Suprapubic skin (tissue), 4 donors: ENCODE measurements around the gene TMEM63A.

ENCODE experiments used
- EP300 ChIP-seq: sonication (generic); formaldehyde crosslinking; IDR thresholded peaks from one replicate; pipeline ENCODE4 v1.6.1; 2017; ENCODE audit warnings: antibody characterized with exemption
- POLR2A ChIP-seq, 2 donors: fragments of 450-650 bp; IDR thresholded peaks; one replicate each; pipeline ENCODE4 v1.6.1; 2017; ENCODE audit warnings: antibody characterized with exemption in 2 of 2, mild to moderate bottlenecking in 2 of 2, moderate library complexity in 2 of 2
- POLR2AphosphoS5 ChIP-seq, 3 donors: sonication (generic); formaldehyde crosslinking; IDR thresholded peaks; one replicate each; pipeline ENCODE4 v1.6.1; 2017; ENCODE audit warnings: antibody characterized with exemption in 3 of 3
- TF ChIP-seq, protein P1 (sequence below), 2 donors: fragments of 200-600 bp in 1 of 2; fragments of 450-650 bp in 1 of 2; sonication (generic) in 1 of 2; IDR thresholded peaks; one replicate each; pipeline ENCODE4 v1.5.1; 2016 to 2019; ENCODE audit warnings: antibody characterized with exemption in 2 of 2, mild to moderate bottlenecking in 1 of 2, moderate library complexity in 1 of 2

- TF ChIP-seq, protein P1, sequence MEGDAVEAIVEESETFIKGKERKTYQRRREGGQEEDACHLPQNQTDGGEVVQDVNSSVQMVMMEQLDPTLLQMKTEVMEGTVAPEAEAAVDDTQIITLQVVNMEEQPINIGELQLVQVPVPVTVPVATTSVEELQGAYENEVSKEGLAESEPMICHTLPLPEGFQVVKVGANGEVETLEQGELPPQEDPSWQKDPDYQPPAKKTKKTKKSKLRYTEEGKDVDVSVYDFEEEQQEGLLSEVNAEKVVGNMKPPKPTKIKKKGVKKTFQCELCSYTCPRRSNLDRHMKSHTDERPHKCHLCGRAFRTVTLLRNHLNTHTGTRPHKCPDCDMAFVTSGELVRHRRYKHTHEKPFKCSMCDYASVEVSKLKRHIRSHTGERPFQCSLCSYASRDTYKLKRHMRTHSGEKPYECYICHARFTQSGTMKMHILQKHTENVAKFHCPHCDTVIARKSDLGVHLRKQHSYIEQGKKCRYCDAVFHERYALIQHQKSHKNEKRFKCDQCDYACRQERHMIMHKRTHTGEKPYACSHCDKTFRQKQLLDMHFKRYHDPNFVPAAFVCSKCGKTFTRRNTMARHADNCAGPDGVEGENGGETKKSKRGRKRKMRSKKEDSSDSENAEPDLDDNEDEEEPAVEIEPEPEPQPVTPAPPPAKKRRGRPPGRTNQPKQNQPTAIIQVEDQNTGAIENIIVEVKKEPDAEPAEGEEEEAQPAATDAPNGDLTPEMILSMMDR (IDR thresholded peaks at IDR 0.05) = no peak
- TF ChIP-seq POLR2A (IDR thresholded peaks at IDR 0.05) = no peak
- no peak for TF ChIP-seq POLR2AphosphoS5 (IDR thresholded peaks at IDR 0.05)
- TF ChIP-seq EP300 = no peak
Observed at GRCh38 chr1:225926551-225927113, 44.5 kb upstream of the TMEM63A start.
